GM12892 (cell line): ENCODE data around the gene CCDC182.

ENCODE experiments used
- POLR2A ChIP-seq: IDR thresholded peaks from 2 replicates; pipeline ENCODE4 v1.6.1; 2011; ENCODE audit warnings: low read depth, low read length, control low read depth
- TAF1 ChIP-seq: IDR thresholded peaks from 2 replicates; pipeline ENCODE4 v1.6.1; 2011; ENCODE audit warnings: low read depth, mild to moderate bottlenecking, control low read depth, low read length, borderline replicate concordance

GRCh38 chr17:57735230-57735629 is 9.9 kb downstream of the CCDC182 start:
- TF ChIP-seq POLR2A (no peak), TAF1 (no peak)
